Esophagus muscularis mucosa (tissue), 4 donors: ENCODE measurements around the gene DNTTIP2. TPM values are rescaled to one million over a fixed set of nuclear protein-coding genes. Genes with fewer than 3 reads are reported as not detected.
A peak's percentile ranks its signal among the peaks of the same experiment; 100 is the strongest.

Source experiments
- DNase-seq: peaks from one replicate; pipeline ENCODE4 v3.0.0-alpha.2; 2017; ENCODE audit errors: extremely low spot score
- H3K27ac ChIP-seq, 4 donors: fragments of 200-600 bp; sonication (generic); replicated peaks in 1 of 4; 1 replicate in 3 of 4; 2 replicates in 1 of 4; pipeline ENCODE4 v1.5.1; 2016 to 2019; ENCODE audit warnings: mild to moderate bottlenecking in 1 of 4
- H3K27me3 ChIP-seq, 4 donors: fragments of 200-600 bp; sonication (generic); one replicate each; pipeline versions ENCODE4 v1.5.1 to v1.6.0; 2016 to 2019
- H3K36me3 ChIP-seq, 4 donors: fragments of 200-600 bp; sonication (generic); one replicate each; pipeline ENCODE4 v1.5.1; 2016 to 2019
- H3K4me1 ChIP-seq, 4 donors: fragments of 200-600 bp; sonication (generic); one replicate each; pipeline ENCODE4 v1.5.1; 2016 to 2019
- H3K4me3 ChIP-seq, 4 donors: fragments of 200-600 bp; sonication (generic); 1 replicate in 2 of 4; 2 replicates in 2 of 4; pipeline ENCODE4 v1.5.1; 2016 to 2019; ENCODE audit warnings: mild to moderate bottlenecking in 4 of 4, moderate library complexity in 1 of 4
- H3K9me3 ChIP-seq, 4 donors: fragments of 200-600 bp; sonication (generic); 1 replicate in 3 of 4; 2 replicates in 1 of 4; pipeline ENCODE4 v1.5.1; 2016 to 2019
- CTCF ChIP-seq, 3 experiments: fragments of 200-600 bp in 2 of 3; fragments of 450-650 bp in 1 of 3; sonication (generic) in 2 of 3; IDR thresholded peaks; one replicate each; pipeline ENCODE4 v1.5.1; 2017 to 2019; ENCODE audit warnings: antibody characterized with exemption in 3 of 3, mild to moderate bottlenecking in 2 of 3, moderate library complexity in 1 of 3
- EP300 ChIP-seq: sonication (generic); formaldehyde crosslinking; IDR thresholded peaks from one replicate; pipeline ENCODE4 v1.6.1; 2017; ENCODE audit warnings: antibody characterized with exemption
- POLR2A ChIP-seq: fragments of 450-650 bp; IDR thresholded peaks from one replicate; pipeline ENCODE4 v1.6.1; 2017; ENCODE audit warnings: antibody characterized with exemption, moderate library complexity, mild to moderate bottlenecking, low read depth
- POLR2AphosphoS5 ChIP-seq, 2 donors: sonication (generic); formaldehyde crosslinking; IDR thresholded peaks; one replicate each; pipeline ENCODE4 v1.6.1; 2017; ENCODE audit warnings: antibody characterized with exemption in 2 of 2
- WGBS: methylation state at CpG from one replicate; pipeline ENCODE4 v1.1.5; 2018; 5-methylcytosine and 5-hydroxymethylcytosine counted together
- intact Hi-C: fragments of 100-400 bp; cut with DNase I; formaldehyde crosslinking; loops from one replicate; pipeline ENCODE4 v1.15.1; 2023
- total RNA-seq, 4 donors: library from RNA; depleted of rRNA; stranded (reverse); fragments of >200 nt; gene quantifications; one replicate each; pipeline versions ENCODE4 v1.1.0 to v1.2.1, GENCODE V29; 2016

The DNTTIP2 gene
- total RNA-seq, 4 donors from 2014 or later: 23.3 to 43.4 (median 31.4) TPM

- intact Hi-C loops: no loop called here
- WGBS: 95% methylated on average over 4 of the region's 4 CpGs
Observed at GRCh38 chr1:93910305-93910704, 31.3 kb upstream of the DNTTIP2 start.

DNA sequence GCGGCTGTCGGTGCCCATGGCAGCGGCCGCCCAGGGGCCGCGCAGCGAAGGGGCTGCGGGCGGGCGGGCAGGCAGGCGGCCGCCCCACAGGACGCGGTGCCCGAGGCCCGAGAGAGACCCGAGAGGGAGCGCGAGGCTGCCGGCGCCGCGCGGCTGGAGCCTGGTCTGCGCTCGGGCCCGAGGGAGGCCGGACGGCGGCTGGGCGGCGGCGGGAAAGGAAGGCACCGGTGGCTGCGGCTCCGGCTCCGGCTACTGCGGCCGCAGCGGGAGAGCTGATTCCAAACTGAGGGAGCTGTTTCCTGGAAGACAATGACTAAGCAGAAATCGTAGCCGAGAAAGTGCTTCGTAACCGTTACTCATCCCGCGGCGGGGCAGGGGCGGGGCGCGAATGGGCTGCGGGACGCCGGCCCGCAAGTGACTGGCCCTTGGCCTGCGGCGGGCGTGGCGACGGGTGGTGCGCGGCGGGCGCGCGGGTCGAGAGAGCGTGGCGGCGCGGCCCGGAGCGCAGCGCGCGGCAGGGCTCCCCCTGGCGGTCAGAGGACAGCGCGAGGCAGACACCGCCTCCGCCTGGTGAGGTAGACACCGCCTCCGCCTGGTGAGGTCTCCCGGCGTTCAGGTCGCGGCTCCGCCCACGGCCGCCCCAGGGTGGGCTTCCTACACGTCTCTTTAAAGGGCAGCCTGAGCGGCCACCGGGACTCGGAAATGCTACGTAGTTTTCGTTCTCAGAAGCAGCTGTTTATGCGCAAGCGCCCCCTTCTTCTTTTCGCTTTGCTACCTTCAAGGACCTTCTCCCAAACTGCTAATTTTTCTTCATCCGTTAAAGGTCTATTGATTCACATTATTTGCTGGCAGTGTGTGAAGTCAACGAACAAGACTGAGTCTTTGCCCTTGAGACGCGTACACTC lies 30.4 kb upstream of the DNTTIP2 start, which contains the start of gene GCLM:
GCLM (minus strand) TSS at position 285 of the 905 bp plus-strand sequence; CDS start at position 18, 267 bp downstream.
- TF ChIP-seq CTCF (IDR thresholded peaks at IDR 0.05) (peak; percentile 86 to 92 (median 92)), POLR2A (no peak), POLR2AphosphoS5 (IDR thresholded peaks at IDR 0.05) (peak; percentile 77 to 81)
- Histone ChIP-seq H3K9me3 (peaks cover 0 to 7% (median 0%) of the 10 kb centered on the region in 4 donors), H3K27ac (peak within 1 kb of the TSS; percentile 81 to 92 (median 86)), H3K4me3 (peak within 1 kb of the TSS; percentile 93 to 98 (median 96)), H3K36me3 (no peaks in the 10 kb centered on the region), H3K4me1 (peaks cover 13 to 29% (median 23%) of the 10 kb centered on the region in 4 donors), H3K27me3 (no peaks in the 10 kb centered on the region)
- whole genome bisulfite sequencing: under 1% methylated on average over 51 of the region's 102 CpGs
- intact Hi-C loops: loop anchor here (2.0 kb wide), 1 partner anchor 31 kb away; the partner anchor contains the start of gene DNTTIP2
- DNase-seq: peak; percentile 96

More at GRCh38 chr1:93910305-93910704, 31.3 kb upstream of the DNTTIP2 start:
- Histone ChIP-seq H3K4me1 (peaks cover 13 to 21% (median 20%) of the 10 kb centered on the region in 4 donors), H3K27ac (peak overlapping the region in 2 of 4 donors; percentile 91 to 92), H3K36me3 (no peaks in the 10 kb centered on the region), H3K4me3 (no peak overlapping the region), H3K27me3 (no peaks in the 10 kb centered on the region), H3K9me3 (peaks cover 0 to 7% (median 0%) of the 10 kb centered on the region in 4 donors)
- no peak for DNase-seq
- TF ChIP-seq POLR2AphosphoS5 (IDR thresholded peaks at IDR 0.05) (no peak), EP300 (no peak)

DNA sequence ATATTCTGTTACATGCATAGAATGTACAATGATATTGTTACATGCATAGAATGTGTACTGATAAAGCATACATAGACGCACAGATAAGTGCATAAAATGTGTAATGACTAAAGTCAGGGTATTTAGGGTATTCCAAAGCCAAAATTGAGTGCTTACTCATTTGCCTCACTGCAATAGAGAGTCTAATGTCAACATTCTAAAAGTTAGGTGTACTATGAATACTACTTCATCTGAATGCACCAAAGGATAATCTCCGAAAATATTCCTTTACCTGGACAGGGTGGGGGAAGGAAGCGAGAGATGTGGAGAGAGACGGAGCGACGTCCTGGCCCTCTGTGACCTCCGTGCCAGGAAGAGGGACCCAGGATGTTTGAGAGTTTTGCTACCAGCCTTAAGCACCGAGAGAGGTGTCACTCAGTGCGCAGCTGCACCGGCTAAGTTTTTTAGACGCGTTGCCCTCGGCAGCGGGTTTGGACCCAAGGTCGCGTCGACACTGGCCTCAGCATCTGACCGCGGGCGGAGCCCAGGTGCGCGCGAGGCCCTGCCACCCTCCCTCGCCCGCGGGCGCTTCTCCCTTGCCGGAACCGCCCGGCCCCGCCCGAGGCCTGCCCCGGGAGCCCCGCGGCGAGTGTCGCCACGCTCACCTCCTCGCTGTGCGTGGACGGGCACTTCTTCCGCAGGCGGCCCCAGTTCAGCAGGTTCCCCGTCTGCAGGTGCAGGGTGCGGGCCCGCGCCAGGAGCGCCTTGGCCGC lies 29.6 kb upstream of the DNTTIP2 start:
- intact Hi-C loops: loop anchor here (2.0 kb wide), 1 partner anchor 30 kb away; the partner anchor contains the start of gene DNTTIP2
- Histone ChIP-seq H3K4me1 (peaks cover 13 to 29% (median 23%) of the 10 kb centered on the region in 4 donors), H3K4me3 (peak overlapping the region; percentile 93 to 98 (median 96)), H3K27me3 (no peaks in the 10 kb centered on the region), H3K9me3 (peaks cover 0 to 7% (median 0%) of the 10 kb centered on the region in 4 donors), H3K36me3 (no peaks in the 10 kb centered on the region), H3K27ac (peak overlapping the region; percentile 81 to 92 (median 86))
- no peak for TF ChIP-seq CTCF (IDR thresholded peaks at IDR 0.05)
- no peak for TF ChIP-seq POLR2AphosphoS5 (IDR thresholded peaks at IDR 0.05)
- no peak for TF ChIP-seq POLR2A
- no peak for TF ChIP-seq EP300
- 1% methylated on average over 16 of the region's 49 CpGs for WGBS
- DNase-seq: no peak

DNA sequence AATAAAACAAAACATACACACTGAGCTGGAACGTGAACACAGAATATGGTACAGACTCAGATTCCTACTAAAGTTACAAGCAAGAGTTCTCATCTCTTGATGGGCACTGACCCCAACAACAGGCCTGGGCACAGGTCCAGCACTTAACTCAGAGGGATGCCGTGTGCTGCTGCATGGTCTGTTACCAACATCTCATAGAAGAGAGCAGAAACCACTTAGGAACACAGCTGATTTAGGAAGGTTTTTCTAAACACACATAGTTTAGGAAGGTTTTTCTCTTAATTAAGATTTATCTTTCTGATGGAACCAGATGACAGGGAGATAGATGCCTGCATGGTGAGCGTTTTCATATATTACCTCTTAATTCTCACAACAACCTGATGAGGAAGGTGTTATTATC lies 28.7 kb upstream of the DNTTIP2 start:
- no peaks in the 10 kb centered on the region for H3K27me3 ChIP-seq
- TF ChIP-seq POLR2A (no peak), EP300 (no peak), POLR2AphosphoS5 (IDR thresholded peaks at IDR 0.05) (no peak), CTCF (IDR thresholded peaks at IDR 0.05) (no peak)
- H3K9me3 ChIP-seq: peaks cover 0 to 7% (median 0%) of the 10 kb centered on the region in 4 donors
- intact Hi-C loops: loop anchor here (2.0 kb wide), 1 partner anchor 29 kb away; the partner anchor contains the start of gene DNTTIP2
- WGBS: 52% methylated on average over 3 of the region's 3 CpGs
- no peak overlapping the region for H3K27ac ChIP-seq
- H3K4me1 ChIP-seq: peaks cover 13 to 29% (median 23%) of the 10 kb centered on the region in 4 donors
- H3K36me3 ChIP-seq: no peaks in the 10 kb centered on the region
- DNase-seq: no peak
- peak overlapping the region; percentile 4 to 97 (median 94) for H3K4me3 ChIP-seq
